OCI-LY7 (cell line): ENCODE data around the gene C11orf24. TPM values are rescaled to one million over a fixed set of nuclear protein-coding genes. Genes with fewer than 3 reads are reported as not detected.

Experiments
- BruUV-seq: library from RNA; stranded (reverse); fragments of 400-500 nt; replicated peaks from 2 replicates; lab custom pipeline; 2021; lab: Mats Ljungman, UMichigan
- CTCF ChIA-PET: fragments of 300-600 bp; sonication (Branson Sonifier 250); formaldehyde crosslinking; loops from one replicate; lab custom pipeline; 2022; ENCODE audit warnings: antibody characterized with exemption; ENCODE audit not compliant: unreplicated experiment; lab: Charles Lee
- POLR2A ChIA-PET: fragments of 300-600 bp; sonication (Branson Sonifier 250); formaldehyde crosslinking; loops from one replicate; lab custom pipeline; 2022; ENCODE audit warnings: antibody characterized with exemption; lab: Charles Lee
- DNase-seq: peaks from one replicate; pipeline ENCODE4 v3.0.0-alpha.2; 2015; ENCODE audit warnings: low spot score
- H2AFZ ChIP-seq: fragments of 200-600 bp; sonication (generic), shearing (Covaris generic); 2 replicates; pipeline ENCODE4 v1.6.1; 2014; ENCODE audit warnings: mild to moderate bottlenecking, antibody characterized with exemption, low read length, moderate library complexity
- H3K27ac ChIP-seq: fragments of 200-600 bp; sonication (generic); 2 replicates; pipeline ENCODE4 v1.5.1; 2014; ENCODE audit warnings: mixed run types, low read depth, mild to moderate bottlenecking, moderate library complexity, low read length, inconsistent platforms; ENCODE audit not compliant: poor library complexity, severe bottlenecking
- H3K36me3 ChIP-seq: fragments of 200-600 bp; sonication (generic); 2 replicates; pipeline ENCODE4 v1.6.1; 2014; ENCODE audit warnings: mild to moderate bottlenecking, antibody characterized with exemption, low read length, moderate library complexity, mixed read lengths; ENCODE audit not compliant: insufficient read depth
- H3K4me1 ChIP-seq: fragments of 200-600 bp; sonication (generic); 2 replicates; pipeline ENCODE4 v1.5.1; 2014; ENCODE audit warnings: mild to moderate bottlenecking, low read length; ENCODE audit not compliant: insufficient read depth, poor library complexity, severe bottlenecking
- H3K4me2 ChIP-seq: fragments of 200-600 bp; sonication (generic); 2 replicates; pipeline ENCODE4 v1.6.1; 2014; ENCODE audit warnings: mild to moderate bottlenecking, low read length
- H3K4me3 ChIP-seq: fragments of 200-600 bp; sonication (generic); 2 replicates; pipeline ENCODE4 v1.5.1; 2014; ENCODE audit warnings: mild to moderate bottlenecking, low read depth, low read length; ENCODE audit not compliant: poor library complexity, severe bottlenecking
- H3K79me2 ChIP-seq: fragments of 200-600 bp; sonication (generic); 2 replicates; pipeline ENCODE4 v1.6.1; 2016; ENCODE audit warnings: low read depth, mild to moderate bottlenecking, low read length, moderate library complexity, mixed read lengths; ENCODE audit not compliant: insufficient read depth
- H3K9me2 ChIP-seq: fragments of 200-600 bp; sonication (generic); 2 replicates; pipeline ENCODE4 v1.6.1; 2016; ENCODE audit warnings: mild to moderate bottlenecking, low read length, mixed read lengths; ENCODE audit not compliant: insufficient read depth
- H3K9me3 ChIP-seq: fragments of 200-600 bp; sonication (generic); 2 replicates; pipeline ENCODE4 v1.6.1; 2014; ENCODE audit warnings: mild to moderate bottlenecking, mixed run types, low read length, mixed read lengths
- H4K20me1 ChIP-seq: fragments of 200-600 bp; sonication (generic); 2 replicates; pipeline ENCODE4 v1.6.1; 2014; ENCODE audit warnings: mild to moderate bottlenecking, antibody characterized with exemption, low read length, moderate library complexity, mixed read lengths; ENCODE audit not compliant: insufficient read depth
- CTCF ChIP-seq: fragments of 200-600 bp; sonication (generic); conservative IDR thresholded peaks from 2 replicates; pipeline ENCODE4 v1.5.1; 2014; ENCODE audit warnings: mild to moderate bottlenecking, antibody characterized with exemption, low read length, moderate library complexity, mixed read lengths
- EZH2phosphoT487 ChIP-seq: fragments of 200-600 bp; sonication (generic); IDR thresholded peaks from 2 replicates; pipeline ENCODE4 v1.6.1; 2018; ENCODE audit warnings: low read depth, borderline replicate concordance, mild to moderate bottlenecking, mixed run types, antibody characterized with exemption, low read length, moderate library complexity, mixed read lengths
- intact Hi-C: fragments of 100-400 bp; cut with micrococcal nuclease; formaldehyde crosslinking; loops from one replicate; pipeline ENCODE4 v1.10.0; 2022; ENCODE audit not compliant: unreplicated experiment
- total RNA-seq, 2 experiments: library from RNA; depleted of rRNA in 1 of 2; stranded (reverse); fragments of >200 nt in 1 of 2; shearing (Covaris generic) in 1 of 2; gene quantifications; 2 replicates each; pipeline ENCODE4 v1.2.3, GENCODE V29; 2014 to 2022

The C11orf24 gene
- total RNA-seq, 2 experiments from 2014 or later: 81.1 to 94.1 TPM

GRCh38 chr11:68266121-68266891, 5.5 kb downstream of the C11orf24 start:
- Histone ChIP-seq H3K4me2 (peak overlapping the region; percentile 88), H3K27ac (peak overlapping the region; percentile 99), H4K20me1 (no peaks in the 10 kb centered on the region), H3K9me3 (no peaks in the 10 kb centered on the region), H3K4me3 (peak overlapping the region; percentile 62), H3K4me1 (peaks cover 60% of the 10 kb centered on the region), H3K9me2 (no peaks in the 10 kb centered on the region), H3K79me2 (peaks cover 51% of the 10 kb centered on the region), H3K36me3 (peaks cover 85% of the 10 kb centered on the region), H2AFZ (no peak overlapping the region; the same call in 1 of the 2 replicates)
- BruUV-seq: no TSS peak
- POLR2A ChIA-PET: interaction anchor here (0.6 to 2.1 kb wide), 8 partner anchors 18 to 1627 kb away, joined by 3 to 5 read pairs (median 3); no protein-coding TSS in a partner anchor
- intact Hi-C loops: no loop called here
- peak; percentile 94 for DNase-seq
- CTCF ChIA-PET: no interaction called here
- TF ChIP-seq EZH2phosphoT487 (no peak), CTCF (no peak)

- BruUV-seq: no TSS peak
- H4K20me1 ChIP-seq: no peaks in the 10 kb centered on the region
- peaks cover 94% of the 10 kb centered on the region for H3K36me3 ChIP-seq
- H2AFZ ChIP-seq: no peak overlapping the region
- no peaks in the 10 kb centered on the region for H3K9me2 ChIP-seq
- no peaks in the 10 kb centered on the region for H3K9me3 ChIP-seq
- peak overlapping the region; percentile 62 for H3K4me3 ChIP-seq
- DNase-seq: no peak
- H3K4me2 ChIP-seq: peak overlapping the region; percentile 88
- H3K79me2 ChIP-seq: peaks cover 37% of the 10 kb centered on the region
- ChIA-PET CTCF (no interaction called here), POLR2A (interaction anchor here (1.1 kb wide), 1 partner anchor 30 kb away, joined by 3 read pairs; no protein-coding TSS in a partner anchor)
- intact Hi-C loops: no loop called here
- peak overlapping the region; percentile 99 for H3K27ac ChIP-seq
- TF ChIP-seq CTCF (no peak), EZH2phosphoT487 (no peak)
- H3K4me1 ChIP-seq: peaks cover 53% of the 10 kb centered on the region
Observed at GRCh38 chr11:68264741-68265540, 6.8 kb downstream of the C11orf24 start.
